Kidney (tissue), 14 donors: ENCODE data around the gene TJAP1. TPM values are rescaled to one million over a fixed set of nuclear protein-coding genes. Genes with fewer than 3 reads are reported as not detected.

Experiments used
- DNase-seq, 5 donors: peaks; one replicate each; pipeline ENCODE4 v3.0.0-alpha.2; 2013 to 2020
- FAIRE-seq: peaks from 2 replicates; lab custom pipeline; 2012; peaks lifted over from hg19 to GRCh38; lab: Jason Lieb, UNC
- H3K27ac ChIP-seq, 2 donors: one replicate each; pipeline ENCODE4 v1.7.0; 2013; ENCODE audit warnings: low read depth in 2 of 2, low read length in 2 of 2, inconsistent platforms in 1 of 2
- H3K27me3 ChIP-seq: one replicate; pipeline ENCODE4 v1.7.1; 2013; ENCODE audit warnings: low read length, inconsistent platforms; ENCODE audit not compliant: control insufficient read depth, insufficient read depth
- H3K36me3 ChIP-seq, 3 donors: one replicate each; pipeline versions ENCODE4 v1.7.0 to v1.7.1; 2013; ENCODE audit warnings: low read length in 3 of 3, control low read depth in 1 of 3, inconsistent platforms in 1 of 3; ENCODE audit not compliant: insufficient read depth in 3 of 3, control insufficient read depth in 2 of 3
- H3K4me1 ChIP-seq, 3 donors: one replicate each; pipeline versions ENCODE4 v1.7.0 to v1.7.1; 2013; ENCODE audit warnings: low read length in 3 of 3, inconsistent platforms in 1 of 3, low read depth in 1 of 3; ENCODE audit not compliant: control insufficient read depth in 2 of 3, insufficient read depth in 2 of 3
- H3K4me3 ChIP-seq, 3 donors: one replicate each; pipeline versions ENCODE4 v1.7.0 to v1.8.1; 2013; ENCODE audit warnings: low read length in 3 of 3, control low read depth in 1 of 3, inconsistent platforms in 1 of 3
- H3K9ac ChIP-seq, 3 donors: one replicate each; pipeline versions ENCODE4 v1.7.0 to v1.7.1; 2013; ENCODE audit warnings: low read length in 3 of 3, control low read depth in 1 of 3, inconsistent platforms in 1 of 3
- H3K9me3 ChIP-seq, 3 donors: one replicate each; pipeline versions ENCODE4 v1.7.0 to v1.7.1; 2013; ENCODE audit warnings: low read length in 3 of 3, control low read depth in 1 of 3, inconsistent platforms in 1 of 3; ENCODE audit not compliant: control insufficient read depth in 2 of 3, insufficient read depth in 1 of 3
- intact Hi-C: fragments of 100-400 bp; cut with DNase I; formaldehyde crosslinking; loops from one replicate; pipeline ENCODE4 v1.11.1; 2022
- polyA plus RNA-seq: library from polyadenylated mRNA; stranded (reverse); fragments of 350-450 nt; fragmentation: Illumina TruSeq; extraction: RNeasy Lipid Tissue Mini Kit (QIAGEN cat#74804); gene quantifications from one replicate; pipeline ENCODE4 v1.2.3, GENCODE V29; 2014; ENCODE audit warnings: low read depth, low replicate concordance; ENCODE audit not compliant: insufficient read depth
- total RNA-seq: library from RNA; stranded (reverse); fragmentation: NEBNext Ultra II Directional; extraction: Animal tissue kit (Norgen Biotek cat#: 25700); gene quantifications from one replicate; pipeline ENCODE4 v1.2.1, GENCODE V29; 2021
- TF ChIP-seq, protein P1 (sequence below): IDR thresholded peaks from 3 replicates; pipeline ENCODE4 v1.5.1; 2012; ENCODE audit warnings: mild to moderate bottlenecking, moderate library complexity, borderline replicate concordance; ENCODE audit not compliant: insufficient read depth; ENCODE audit errors: extremely low read depth
- donor health status: control.
- donor health status: control.
- donor health status: control.
- donor health status: control.
- donor health status: control.
- donor health status: DM: yes; HTN: yes; CAD: no.
- donor health status: Normal renal cell carcinoma (clear cell type).

TJAP1 gene
- total and polyA plus RNA-seq, 2 donors from 2014 or later, result 13.6 to 38.5 TPM

DNA sequence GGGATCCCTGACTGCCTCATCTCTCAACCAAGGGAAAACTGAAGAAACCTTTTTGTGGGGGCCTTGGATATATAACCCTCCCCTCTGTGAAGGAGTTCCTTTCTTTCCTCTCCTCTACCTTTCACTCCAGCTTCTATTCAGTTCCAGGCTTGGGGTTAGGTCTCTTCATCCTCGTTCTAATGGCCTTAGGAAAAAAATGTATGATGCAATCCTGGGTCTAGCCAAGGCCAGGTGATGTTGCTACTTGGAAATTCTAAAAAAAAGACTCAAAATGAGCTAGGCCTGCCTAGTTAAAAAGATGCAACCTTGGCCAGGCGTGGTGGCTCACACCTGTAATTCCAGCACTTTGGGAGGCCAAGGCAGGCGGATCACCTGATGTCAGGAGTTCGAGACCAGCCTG lies 42.4 kb upstream of the TJAP1 start:
- DNase-seq (no peak), FAIRE-seq (no peak)
- no peak overlapping the region for H3K27ac ChIP-seq
- no peak overlapping the region for H3K4me3 ChIP-seq
- TF ChIP-seq, protein P1, sequence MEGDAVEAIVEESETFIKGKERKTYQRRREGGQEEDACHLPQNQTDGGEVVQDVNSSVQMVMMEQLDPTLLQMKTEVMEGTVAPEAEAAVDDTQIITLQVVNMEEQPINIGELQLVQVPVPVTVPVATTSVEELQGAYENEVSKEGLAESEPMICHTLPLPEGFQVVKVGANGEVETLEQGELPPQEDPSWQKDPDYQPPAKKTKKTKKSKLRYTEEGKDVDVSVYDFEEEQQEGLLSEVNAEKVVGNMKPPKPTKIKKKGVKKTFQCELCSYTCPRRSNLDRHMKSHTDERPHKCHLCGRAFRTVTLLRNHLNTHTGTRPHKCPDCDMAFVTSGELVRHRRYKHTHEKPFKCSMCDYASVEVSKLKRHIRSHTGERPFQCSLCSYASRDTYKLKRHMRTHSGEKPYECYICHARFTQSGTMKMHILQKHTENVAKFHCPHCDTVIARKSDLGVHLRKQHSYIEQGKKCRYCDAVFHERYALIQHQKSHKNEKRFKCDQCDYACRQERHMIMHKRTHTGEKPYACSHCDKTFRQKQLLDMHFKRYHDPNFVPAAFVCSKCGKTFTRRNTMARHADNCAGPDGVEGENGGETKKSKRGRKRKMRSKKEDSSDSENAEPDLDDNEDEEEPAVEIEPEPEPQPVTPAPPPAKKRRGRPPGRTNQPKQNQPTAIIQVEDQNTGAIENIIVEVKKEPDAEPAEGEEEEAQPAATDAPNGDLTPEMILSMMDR, result no peak
- intact Hi-C loops, result no loop called here
- H3K9me3 ChIP-seq, result no peaks in the 10 kb centered on the region
- H3K36me3 ChIP-seq, result peaks cover 0 to 12% (median 5%) of the 10 kb centered on the region in 3 donors
- no peaks in the 10 kb centered on the region for H3K27me3 ChIP-seq
- no peak overlapping the region for H3K9ac ChIP-seq
- H3K4me1 ChIP-seq, result peaks cover 0 to 12% (median 10%) of the 10 kb centered on the region in 3 donors

DNA sequence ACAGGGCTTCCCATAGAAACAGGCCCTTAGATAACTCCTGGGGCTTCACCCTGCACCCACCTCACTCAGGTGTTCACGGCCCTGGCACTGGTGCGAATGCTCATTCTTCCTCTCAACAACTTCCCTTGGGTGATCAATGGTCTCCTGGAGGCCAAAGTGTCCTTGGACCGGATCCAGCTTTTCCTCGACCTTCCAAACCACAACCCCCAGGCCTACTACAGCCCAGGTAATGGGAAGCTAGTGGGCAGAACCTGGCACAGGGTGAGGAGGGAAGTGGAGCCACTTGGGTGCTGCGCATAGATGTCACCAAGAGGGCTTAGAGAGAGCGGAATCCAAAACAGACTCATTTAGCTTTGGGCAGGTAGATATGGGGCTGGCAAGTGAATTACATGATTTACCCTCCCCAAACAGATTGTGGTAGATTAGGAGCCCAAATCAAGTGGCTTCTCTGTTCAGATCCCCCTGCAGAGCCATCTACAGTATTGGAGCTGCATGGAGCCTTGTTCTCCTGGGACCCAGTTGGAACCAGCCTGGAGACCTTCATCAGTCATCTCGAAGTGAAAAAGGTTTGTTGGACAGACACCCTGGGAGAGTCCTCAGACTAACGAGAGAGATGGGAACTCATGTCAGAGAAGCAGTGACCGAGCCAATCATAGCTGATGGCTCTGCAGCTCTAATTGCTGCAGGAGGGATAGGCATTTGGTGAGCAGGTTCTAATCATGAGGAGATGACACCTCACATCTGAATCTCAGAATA lies 41.5 kb upstream of the TJAP1 start:
- H3K36me3 ChIP-seq, result peaks cover 0 to 17% (median 5%) of the 10 kb centered on the region in 3 donors
- intact Hi-C loops, result no loop called here
- peaks cover 0 to 12% (median 10%) of the 10 kb centered on the region in 3 donors for H3K4me1 ChIP-seq
- no peak for DNase-seq
- H3K27ac ChIP-seq, result peak overlapping the region in 1 of 2 donors; percentile 30
- no peak overlapping the region for H3K9ac ChIP-seq
- FAIRE-seq, result no peak
- no peak overlapping the region for H3K4me3 ChIP-seq
- TF ChIP-seq, protein P1, result no peak
- no peaks in the 10 kb centered on the region for H3K9me3 ChIP-seq
- no peaks in the 10 kb centered on the region for H3K27me3 ChIP-seq

DNA sequence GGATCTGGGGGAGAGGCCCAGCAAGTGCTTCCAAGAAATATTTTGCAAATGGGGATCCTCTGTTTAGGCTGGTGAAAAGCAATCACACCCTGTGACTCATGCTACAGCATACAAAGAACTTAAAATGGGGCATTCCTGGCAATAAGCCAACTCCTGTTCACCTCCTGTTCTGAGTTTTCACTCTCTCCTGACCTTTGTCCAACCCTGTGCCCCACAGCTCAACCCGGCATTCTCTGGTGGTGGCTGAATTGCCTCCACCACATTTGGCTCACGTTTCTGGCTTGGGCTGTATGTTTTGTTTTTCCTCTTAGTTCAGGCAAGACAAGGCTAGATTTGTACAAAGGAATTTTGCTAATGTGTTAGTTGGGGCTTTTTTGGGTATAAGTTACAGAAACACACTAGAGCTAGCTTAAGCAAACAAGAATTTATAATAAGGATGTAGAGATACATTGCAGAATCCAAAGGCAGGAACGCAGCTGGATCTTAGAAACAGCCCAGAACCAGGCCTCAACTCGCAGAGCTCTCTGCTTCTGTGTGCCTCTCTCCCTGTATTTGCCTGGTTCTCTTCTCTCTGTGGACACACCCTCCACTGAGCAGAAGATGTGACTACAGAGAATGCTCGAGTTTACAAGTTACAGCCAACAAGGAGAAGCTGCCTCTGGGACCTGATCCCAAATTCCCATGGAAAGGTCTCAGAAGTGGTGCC lies 40.6 kb upstream of the TJAP1 start:
- TF ChIP-seq, protein P1, result no peak
- peak overlapping the region in 1 of 2 donors; percentile 32 for H3K27ac ChIP-seq
- no peak overlapping the region for H3K4me3 ChIP-seq
- no peaks in the 10 kb centered on the region for H3K9me3 ChIP-seq
- H3K9ac ChIP-seq, result peak overlapping the region in 1 of 3 donors; percentile 20
- FAIRE-seq (no peak), DNase-seq (peak in 4 of 5 donors; percentile 61 to 83 (median 71))
- H3K27me3 ChIP-seq, result no peaks in the 10 kb centered on the region
- H3K36me3 ChIP-seq, result peaks cover 0 to 21% (median 8%) of the 10 kb centered on the region in 3 donors
- intact Hi-C loops, result no loop called here
- peaks cover 0 to 12% (median 10%) of the 10 kb centered on the region in 3 donors for H3K4me1 ChIP-seq
